ENCODE results near the gene PMS1. TPM values are rescaled to one million over a fixed set of nuclear protein-coding genes. Genes with fewer than 3 reads are reported as not detected.
A peak's percentile ranks its signal among the peaks of the same experiment; 100 is the strongest.

Gene PMS1
- total and polyA plus RNA-seq, 9 of the 15 experiments (the other 6 are each of a cell fraction or from before 2014, with no cell fraction given): 14.5 to 29.8 (median 24.7) TPM

GRCh38 chr2:189899101-189899500 lies 114.9 kb downstream of the PMS1 start (continued):
- TF ChIP-seq GMEB1 (CRISPR knock-in tag; IDR thresholded peaks at IDR 0.05): no peak

GRCh38 chr2:189900726-189901125 lies 116.5 kb downstream of the PMS1 start:
- H3K9me3 ChIP-seq (replicated peaks; ENCODE audit: control insufficient read depth, insufficient read depth, low read depth, low read length): no peaks in the 10 kb centered on the region
- no peaks in the 10 kb centered on the region; a peak in 2 of 5 replicates for H3K4me1 ChIP-seq (replicated peaks in 1 of 2; ENCODE audit: control insufficient read depth in 2 of 2, insufficient read depth in 2 of 2, low read length in 2 of 2)
- intact Hi-C loops (cut with micrococcal nuclease) (no loop called here), in situ Hi-C loops (cut with MboI) (no loop called here)
- no peak overlapping the region for H3K4me3 ChIP-seq
- no peak for TF ChIP-seq SP2 (IDR thresholded peaks at IDR 0.05; ENCODE audit: extremely low read depth, low read depth, low read length, poor library complexity, severe bottlenecking)
- TF ChIP-seq ZNF324 (CRISPR knock-in tag; IDR thresholded peaks at IDR 0.05): no peak
- no peak for TF ChIP-seq HCFC1 (IDR thresholded peaks at IDR 0.05; ENCODE audit: low read depth, low read length)
- TF ChIP-seq ELK1 (CRISPR knock-in tag; IDR thresholded peaks at IDR 0.05): no peak
- no peaks in the 10 kb centered on the region for H3K36me3 ChIP-seq (ENCODE audit: control insufficient read depth, insufficient read depth, low read length)
- BruUV-seq (replicated peaks): no TSS peak
- ChIA-PET CTCF (ENCODE audit: low intra/inter-chr PET ratio) (no interaction called here), POLR2A (no interaction called here)
- FAIRE-seq (no peak), ATAC-seq (peak; percentile 45), DNase-seq (ENCODE audit: extremely low read depth in 1 of 4, low spot score in 3 of 4) (peak in 1 of 4 experiments; percentile 41)
- H3K27me3 ChIP-seq (ENCODE audit: control insufficient read depth in 2 of 2, insufficient read depth in 2 of 2, low read length in 2 of 2): no peaks in the 10 kb centered on the region
- H3K79me2 ChIP-seq (ENCODE audit: control insufficient read depth, insufficient read depth, low read length): no peaks in the 10 kb centered on the region
- no peak overlapping the region for H2AFZ ChIP-seq (ENCODE audit: low read depth, low read length)
- no peaks in the 10 kb centered on the region for H4K20me1 ChIP-seq (replicated peaks; ENCODE audit: control insufficient read depth, insufficient read depth, low read length)
- no peaks in the 10 kb centered on the region for H3K9me1 ChIP-seq (ENCODE audit: control insufficient read depth, insufficient read depth, low read length)
- H3K4me2 ChIP-seq (ENCODE audit: insufficient read depth, low read length): peak overlapping the region; percentile 8; the same call in 1 of the 2 replicates
- WGBS (ENCODE audit: insufficient coverage, low coverage, missing lambda C conversion rate): 4% methylated on average over 5 of the region's 5 CpGs
- H3K9ac ChIP-seq (ENCODE audit: insufficient read depth in 1 of 2, low read depth in 2 of 2, low read length in 2 of 2): no peak overlapping the region
- no peak overlapping the region for H3K27ac ChIP-seq (ENCODE audit: extremely low read depth, low read depth, low read length)
